Esophagus squamous epithelium (tissue), 5 donors: ENCODE data around the gene SCMH1. TPM values are rescaled to one million over a fixed set of nuclear protein-coding genes. Genes with fewer than 3 reads are reported as not detected.

Experiments used
- DNase-seq: peaks from one replicate; lab custom pipeline; 2025; lab: John Stamatoyannopoulos, UW
- H3K27ac ChIP-seq, 4 donors: fragments of 200-600 bp; sonication (generic); one replicate each; pipeline ENCODE4 v1.5.1; 2016 to 2019; ENCODE audit warnings: mild to moderate bottlenecking in 1 of 4
- H3K27me3 ChIP-seq, 4 donors: fragments of 200-600 bp; sonication (generic); 1 replicate in 3 of 4; 2 replicates in 1 of 4; pipeline versions ENCODE4 v1.5.1 to v1.6.0; 2017 to 2021; ENCODE audit warnings: antibody characterized with exemption in 1 of 4
- H3K36me3 ChIP-seq, 3 donors: fragments of 200-600 bp; sonication (generic); one replicate each; pipeline ENCODE4 v1.5.1; 2016 to 2019
- H3K4me1 ChIP-seq, 3 donors: fragments of 200-600 bp; sonication (generic); one replicate each; pipeline ENCODE4 v1.5.1; 2017 to 2019
- H3K4me3 ChIP-seq, 4 donors: fragments of 200-600 bp; sonication (generic); 1 replicate in 3 of 4; 2 replicates in 1 of 4; pipeline ENCODE4 v1.5.1; 2016 to 2019; ENCODE audit warnings: mild to moderate bottlenecking in 2 of 4, moderate library complexity in 1 of 4
- H3K9me3 ChIP-seq, 3 donors: fragments of 200-600 bp; sonication (generic); one replicate each; pipeline ENCODE4 v1.5.1; 2016 to 2019
- POLR2A ChIP-seq, 4 donors: fragments of 450-650 bp; IDR thresholded peaks; one replicate each; pipeline ENCODE4 v1.6.1; 2017; ENCODE audit warnings: antibody characterized with exemption in 4 of 4, mild to moderate bottlenecking in 4 of 4, moderate library complexity in 3 of 4
- WGBS, 2 donors: methylation state at CpG; one replicate each; pipeline ENCODE4 v1.1.5; 2018; 5-methylcytosine and 5-hydroxymethylcytosine counted together
- intact Hi-C: fragments of 100-400 bp; cut with DNase I; formaldehyde crosslinking; loops from one replicate; pipeline ENCODE4 v1.15.0; 2022
- total RNA-seq, 4 donors: library from RNA; depleted of rRNA; stranded (reverse); fragments of >200 nt; gene quantifications; one replicate each; pipeline ENCODE4 v1.1.0, GENCODE V29; 2016
- TF ChIP-seq, protein P1 (sequence below), 6 experiments: fragments of 450-650 bp in 4 of 6; fragments of 200-600 bp in 2 of 6; sonication (generic) in 2 of 6; IDR thresholded peaks; one replicate each; pipeline ENCODE4 v1.5.1; 2016 to 2019; ENCODE audit warnings: antibody characterized with exemption in 6 of 6, mild to moderate bottlenecking in 4 of 6, moderate library complexity in 4 of 6
- donor health status: DM: yes; HTN: yes; CAD: no.

Gene SCMH1
- total RNA-seq, 4 donors from 2014 or later, result 4.4 to 46.9 (median 16.3) TPM

DNA sequence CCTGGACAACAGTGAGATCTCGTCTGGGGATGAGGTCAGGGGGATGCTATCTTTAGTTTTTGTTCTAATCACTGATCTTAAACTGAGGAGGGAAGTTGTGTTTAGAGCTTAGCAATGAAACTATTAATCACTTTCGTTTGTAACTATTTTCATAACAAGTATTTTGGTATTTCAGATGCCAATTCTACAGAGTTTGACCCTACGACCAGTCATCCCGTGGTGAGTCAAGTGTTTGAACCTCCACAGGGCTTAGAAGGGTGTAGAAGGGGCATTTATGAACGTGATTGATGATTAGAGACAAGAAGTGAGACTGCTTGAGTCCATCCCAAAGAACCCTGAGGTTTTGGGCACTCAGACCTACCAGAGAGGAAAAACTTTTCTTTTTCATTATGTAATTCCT is 236.2 kb downstream of the SCMH1 start:
- H3K9me3 ChIP-seq, result no peaks in the 10 kb centered on the region
- H3K4me3 ChIP-seq, result no peak overlapping the region
- H3K4me1 ChIP-seq, result peaks cover 8 to 49% (median 14%) of the 10 kb centered on the region in 3 donors
- intact Hi-C loops, result no loop called here
- no peak for DNase-seq
- TF ChIP-seq, protein P1, sequence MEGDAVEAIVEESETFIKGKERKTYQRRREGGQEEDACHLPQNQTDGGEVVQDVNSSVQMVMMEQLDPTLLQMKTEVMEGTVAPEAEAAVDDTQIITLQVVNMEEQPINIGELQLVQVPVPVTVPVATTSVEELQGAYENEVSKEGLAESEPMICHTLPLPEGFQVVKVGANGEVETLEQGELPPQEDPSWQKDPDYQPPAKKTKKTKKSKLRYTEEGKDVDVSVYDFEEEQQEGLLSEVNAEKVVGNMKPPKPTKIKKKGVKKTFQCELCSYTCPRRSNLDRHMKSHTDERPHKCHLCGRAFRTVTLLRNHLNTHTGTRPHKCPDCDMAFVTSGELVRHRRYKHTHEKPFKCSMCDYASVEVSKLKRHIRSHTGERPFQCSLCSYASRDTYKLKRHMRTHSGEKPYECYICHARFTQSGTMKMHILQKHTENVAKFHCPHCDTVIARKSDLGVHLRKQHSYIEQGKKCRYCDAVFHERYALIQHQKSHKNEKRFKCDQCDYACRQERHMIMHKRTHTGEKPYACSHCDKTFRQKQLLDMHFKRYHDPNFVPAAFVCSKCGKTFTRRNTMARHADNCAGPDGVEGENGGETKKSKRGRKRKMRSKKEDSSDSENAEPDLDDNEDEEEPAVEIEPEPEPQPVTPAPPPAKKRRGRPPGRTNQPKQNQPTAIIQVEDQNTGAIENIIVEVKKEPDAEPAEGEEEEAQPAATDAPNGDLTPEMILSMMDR (IDR thresholded peaks at IDR 0.05), result no peak
- TF ChIP-seq POLR2A (IDR thresholded peaks at IDR 0.05), result no peak
- 63 to 71% methylated on average over 5 of the region's 5 CpGs for WGBS, 2 donors
- peaks cover 4 to 91% (median 27%) of the 10 kb centered on the region in 3 donors for H3K36me3 ChIP-seq
- H3K27ac ChIP-seq, result no peak overlapping the region
- no peaks in the 10 kb centered on the region for H3K27me3 ChIP-seq

DNA sequence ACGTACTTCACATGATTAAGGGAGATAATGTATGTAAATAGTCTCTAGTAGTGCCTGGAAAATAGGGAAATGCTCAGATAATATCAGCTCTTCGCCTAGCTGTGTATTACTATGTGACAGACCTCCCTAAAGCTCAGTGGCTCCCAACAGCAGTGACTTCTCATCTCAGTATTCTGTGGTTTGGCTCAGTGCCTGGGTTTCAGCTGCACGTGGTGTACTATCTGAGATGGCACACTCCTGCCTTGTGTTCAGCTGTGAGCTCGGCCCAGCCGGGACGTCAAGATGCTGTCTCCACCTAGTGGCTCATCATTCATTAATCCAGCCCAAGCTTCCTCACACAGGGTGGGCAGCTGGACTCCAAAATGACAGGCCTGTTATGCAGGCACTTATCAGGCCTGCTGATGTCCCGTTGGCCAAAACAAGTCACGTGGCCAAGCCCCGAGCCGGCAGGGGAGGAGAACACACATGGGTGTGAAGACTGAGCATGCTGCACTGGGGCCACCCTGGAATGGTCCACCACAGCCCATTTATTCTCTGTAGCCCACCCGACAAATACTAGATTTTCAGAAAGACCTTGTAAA is 238.4 kb downstream of the SCMH1 start:
- Histone ChIP-seq H3K27me3 (no peaks in the 10 kb centered on the region), H3K27ac (peak overlapping the region; percentile 29 to 61 (median 52)), H3K4me3 (no peak overlapping the region), H3K4me1 (peaks cover 8 to 42% (median 14%) of the 10 kb centered on the region in 3 donors), H3K9me3 (no peaks in the 10 kb centered on the region), H3K36me3 (peaks cover 4 to 91% (median 27%) of the 10 kb centered on the region in 3 donors)
- WGBS, 2 donors, result 22 to 23% methylated on average over 7 of the region's 11 CpGs
- DNase-seq, result peak; percentile 69
- TF ChIP-seq, protein P1 (IDR thresholded peaks at IDR 0.05), result peak; percentile 20 to 45 (median 37)
- TF ChIP-seq POLR2A (IDR thresholded peaks at IDR 0.05), result no peak
- intact Hi-C loops, result no loop called here

DNA sequence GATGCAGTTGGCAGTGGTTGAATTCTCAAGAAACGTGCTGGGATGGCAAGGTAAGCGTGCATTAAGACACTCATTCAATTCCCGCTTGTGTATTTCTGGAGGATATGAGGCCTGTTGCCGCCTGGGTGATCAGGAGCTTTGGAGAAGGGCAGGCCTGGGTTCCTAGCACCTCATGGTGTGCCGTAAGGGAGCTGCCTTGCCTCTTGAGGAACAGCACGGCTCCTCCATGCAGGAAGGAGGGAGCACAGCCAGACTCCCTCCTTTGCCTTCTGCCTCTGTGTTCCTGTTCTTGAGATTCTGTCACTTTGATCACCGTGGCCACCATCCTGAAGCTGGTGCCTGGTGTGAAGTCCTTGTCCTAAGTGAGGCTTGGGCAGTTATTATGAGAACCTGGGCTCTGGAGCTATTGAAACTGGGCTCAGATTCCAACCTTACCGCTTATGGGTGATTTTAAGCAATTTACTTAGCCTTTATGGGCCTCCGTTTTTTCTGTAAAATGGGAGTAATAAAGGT is 238.9 kb downstream of the SCMH1 start:
- TF ChIP-seq, protein P1 (IDR thresholded peaks at IDR 0.05), result no peak
- TF ChIP-seq POLR2A (IDR thresholded peaks at IDR 0.05), result no peak
- H3K4me3 ChIP-seq, result no peak overlapping the region
- no peak for DNase-seq
- H3K4me1 ChIP-seq, result peaks cover 8 to 47% (median 14%) of the 10 kb centered on the region in 3 donors
- WGBS, 2 donors, result 78 to 81% methylated on average over 9 of the region's 9 CpGs
- intact Hi-C loops, result no loop called here
- no peaks in the 10 kb centered on the region for H3K27me3 ChIP-seq
- peak overlapping the region; percentile 1 to 61 (median 52) for H3K27ac ChIP-seq
- H3K9me3 ChIP-seq, result no peaks in the 10 kb centered on the region
- H3K36me3 ChIP-seq, result peaks cover 4 to 91% (median 31%) of the 10 kb centered on the region in 3 donors

DNA sequence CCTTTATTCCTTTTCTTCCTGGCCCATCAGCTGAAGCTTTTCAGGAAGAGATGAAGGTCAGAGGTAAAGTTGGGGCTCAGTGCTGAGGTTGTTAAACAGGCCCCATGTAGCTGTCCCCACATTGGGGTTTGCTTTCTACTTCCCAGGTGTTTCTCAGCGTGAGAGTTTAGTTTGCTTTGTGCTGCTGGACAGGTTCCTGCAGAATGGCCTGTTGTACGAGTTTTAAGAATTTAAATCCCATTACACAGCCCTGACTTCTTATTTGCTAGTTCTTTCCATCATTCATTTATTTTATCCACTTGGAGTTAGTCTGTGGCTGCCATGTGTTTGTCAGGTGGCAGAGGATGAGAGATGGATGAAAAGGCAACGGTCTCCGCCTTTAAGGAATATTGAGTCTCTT is 243.4 kb downstream of the SCMH1 start:
- H3K36me3 ChIP-seq, result peaks cover 5 to 98% (median 46%) of the 10 kb centered on the region in 3 donors
- peaks cover 8 to 28% (median 9%) of the 10 kb centered on the region in 3 donors for H3K4me1 ChIP-seq
- no peak for DNase-seq
- 77 to 87% methylated on average over 3 to 4 of the region's 4 CpGs for WGBS, 2 donors
- no peaks in the 10 kb centered on the region for H3K27me3 ChIP-seq
- intact Hi-C loops, result no loop called here
- TF ChIP-seq POLR2A (IDR thresholded peaks at IDR 0.05), result no peak
- TF ChIP-seq, protein P1 (IDR thresholded peaks at IDR 0.05), result no peak
- no peaks in the 10 kb centered on the region for H3K9me3 ChIP-seq
- H3K4me3 ChIP-seq, result no peak overlapping the region
- H3K27ac ChIP-seq, result peak overlapping the region in 2 of 4 donors; percentile 14 to 49

DNA sequence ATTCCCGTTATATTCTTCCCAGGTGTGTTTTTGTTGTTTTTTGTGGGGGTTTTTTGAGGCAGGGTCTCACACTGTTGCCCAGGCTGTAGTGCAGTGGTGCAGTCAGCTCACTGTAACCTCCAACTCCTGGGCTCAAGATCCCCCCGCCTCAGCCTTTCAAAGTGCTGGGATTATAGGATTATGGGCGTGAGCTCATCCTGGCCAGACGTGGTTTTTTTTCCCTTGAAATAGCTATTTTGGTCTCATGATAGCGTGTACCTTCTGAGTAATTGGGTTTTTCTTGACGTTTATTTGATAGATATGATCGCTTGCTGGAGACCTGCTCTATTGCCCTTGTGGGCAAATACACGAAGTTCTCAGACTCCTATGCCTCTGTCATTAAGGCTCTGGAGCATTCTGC is 245.0 kb downstream of the SCMH1 start:
- no peak overlapping the region for H3K4me3 ChIP-seq
- DNase-seq, result no peak
- 70 to 86% methylated on average over 8 of the region's 8 CpGs for WGBS, 2 donors

More for the DNA sequence above, 245.0 kb downstream of the SCMH1 start:
- no peak for TF ChIP-seq POLR2A (IDR thresholded peaks at IDR 0.05)
- TF ChIP-seq, protein P1 (IDR thresholded peaks at IDR 0.05), result no peak
- H3K27me3 ChIP-seq, result no peaks in the 10 kb centered on the region
- H3K36me3 ChIP-seq, result peaks cover 5 to 100% (median 38%) of the 10 kb centered on the region in 3 donors
- H3K9me3 ChIP-seq, result no peaks in the 10 kb centered on the region
- no peak overlapping the region for H3K27ac ChIP-seq
- H3K4me1 ChIP-seq, result peaks cover 0 to 12% (median 0%) of the 10 kb centered on the region in 3 donors
- intact Hi-C loops, result no loop called here
